Endothelial cell of umbilical vein (primary cell): Measurements from ENCODE around the gene NDUFB5. TPM values are rescaled to one million over a fixed set of nuclear protein-coding genes. Genes with fewer than 3 reads are reported as not detected.

Experiments
- BruUV-seq: library from RNA; stranded (reverse); fragments of 400-500 nt; replicated peaks from 2 replicates; lab custom pipeline; 2021; lab: Mats Ljungman, UMichigan
- CTCF ChIA-PET: fragments of 300-600, 350-600 bp; sonication (Branson Sonifier 250); formaldehyde crosslinking; loops from one replicate; lab custom pipeline; 2021; ENCODE audit warnings: antibody characterized with exemption, inconsistent platforms; lab: Charles Lee
- POLR2A ChIA-PET: fragments of 300-600, 350-600 bp; sonication (Branson Sonifier 250); formaldehyde crosslinking; loops from one replicate; lab custom pipeline; 2021; ENCODE audit warnings: antibody characterized with exemption, inconsistent platforms; lab: Charles Lee
- DNase-seq: peaks from one replicate; pipeline ENCODE4 v3.0.0-alpha.2; 2011; ENCODE audit warnings: low read depth, low spot score
- FAIRE-seq: peaks from 2 replicates; lab custom pipeline; 2011; peaks lifted over from hg19 to GRCh38; lab: Jason Lieb, UNC
- H2AFZ ChIP-seq: 2 replicates; pipeline ENCODE4 v1.6.0; 2012; ENCODE audit warnings: low read depth, low read length, control low read depth, inconsistent platforms
- H3K27ac ChIP-seq: 2 replicates; pipeline ENCODE4 v1.5.1; 2011; ENCODE audit warnings: low read depth, mild to moderate bottlenecking, control low read depth, low read length, moderate library complexity; ENCODE audit not compliant: insufficient read depth
- H3K27me3 ChIP-seq, 2 experiments: 2 replicates each; pipeline versions ENCODE4 v1.6.0 to v1.6.1; 2011; ENCODE audit warnings: low read length in 2 of 2, mixed read lengths in 1 of 2; ENCODE audit not compliant: control insufficient read depth in 2 of 2, insufficient read depth in 2 of 2
- H3K36me3 ChIP-seq, 2 experiments: 2 replicates in 1 of 2; 3 replicates in 1 of 2; pipeline ENCODE4 v1.5.1; 2011; ENCODE audit warnings: low read length in 2 of 2, mild to moderate bottlenecking in 1 of 2, moderate library complexity in 1 of 2; ENCODE audit not compliant: control insufficient read depth in 2 of 2, insufficient read depth in 2 of 2; ENCODE audit errors: extremely low read depth in 1 of 2
- H3K4me1 ChIP-seq: 3 replicates; pipeline ENCODE4 v1.5.1; 2011; ENCODE audit warnings: mild to moderate bottlenecking, low read length; ENCODE audit not compliant: control insufficient read depth, insufficient read depth; ENCODE audit errors: extremely low read depth
- H3K4me2 ChIP-seq: 2 replicates; pipeline ENCODE4 v1.6.1; 2011; ENCODE audit warnings: low read length, control low read depth, mixed read lengths; ENCODE audit not compliant: insufficient read depth
- H3K4me3 ChIP-seq, 3 experiments: fragments of 200-600 bp in 1 of 3; sonication (generic), shearing (Covaris generic) in 1 of 3; replicated peaks in 1 of 3; 2 replicates each; pipeline ENCODE4 v1.5.1; 2011 to 2016; ENCODE audit warnings: control low read depth in 3 of 3, low read length in 3 of 3, mild to moderate bottlenecking in 2 of 3, inconsistent platforms in 1 of 3, low read depth in 1 of 3, moderate library complexity in 1 of 3; ENCODE audit not compliant: insufficient read depth in 1 of 3
- H3K79me2 ChIP-seq: 2 replicates; pipeline ENCODE4 v1.6.0; 2012; ENCODE audit warnings: low read length, inconsistent platforms; ENCODE audit not compliant: control insufficient read depth, insufficient read depth
- H3K9ac ChIP-seq: replicated peaks from 2 replicates; pipeline ENCODE3; 2011; ENCODE audit warnings: low read length, control low read depth; ENCODE audit not compliant: insufficient read depth; ENCODE audit errors: extremely low read depth
- H3K9me1 ChIP-seq: replicated peaks from 3 replicates; pipeline ENCODE4 v1.6.0; 2011; ENCODE audit warnings: mild to moderate bottlenecking, low read length; ENCODE audit not compliant: control insufficient read depth, insufficient read depth; ENCODE audit errors: extremely low read depth
- H3K9me3 ChIP-seq: replicated peaks from 2 replicates; pipeline ENCODE4 v1.5.1; 2012; ENCODE audit warnings: low read length, inconsistent platforms; ENCODE audit not compliant: control insufficient read depth, insufficient read depth
- H4K20me1 ChIP-seq: replicated peaks from 2 replicates; pipeline ENCODE3; 2011; ENCODE audit warnings: mild to moderate bottlenecking, low read length; ENCODE audit not compliant: control insufficient read depth, insufficient read depth; ENCODE audit errors: extremely low read depth
- EZH2 ChIP-seq: IDR thresholded peaks from 2 replicates; pipeline ENCODE4 v1.6.1; 2012; ENCODE audit warnings: borderline replicate concordance, low read depth, mild to moderate bottlenecking, moderate library complexity, low read length, inconsistent platforms; ENCODE audit not compliant: severe bottlenecking
- FOS ChIP-seq: IDR thresholded peaks from 2 replicates; pipeline ENCODE4 v1.6.1; 2011; ENCODE audit warnings: mild to moderate bottlenecking, low read length, moderate library complexity, borderline replicate concordance; ENCODE audit not compliant: insufficient read depth
- GATA2 ChIP-seq: IDR thresholded peaks from 2 replicates; pipeline ENCODE4 v1.7.0; 2011; ENCODE audit warnings: low read depth, mild to moderate bottlenecking, moderate library complexity, mixed read lengths, low read length; ENCODE audit not compliant: insufficient read length, insufficient read depth
- JUN ChIP-seq: IDR thresholded peaks from 2 replicates; pipeline ENCODE4 v1.6.1; 2011; ENCODE audit warnings: borderline replicate concordance, low read depth; ENCODE audit not compliant: insufficient read length, insufficient read depth
- MYC ChIP-seq: IDR thresholded peaks from one replicate; pipeline ENCODE4 v1.6.1; 2011; ENCODE audit warnings: mild to moderate bottlenecking, low read depth, low read length
- POLR2A ChIP-seq: IDR thresholded peaks from 2 replicates; pipeline ENCODE4 v1.6.1; 2012; ENCODE audit warnings: low read depth, mild to moderate bottlenecking, control low read depth, low read length
- POLR2AphosphoS5 ChIP-seq: IDR thresholded peaks from 2 replicates; pipeline ENCODE4 v1.6.1; 2012; ENCODE audit warnings: low read depth, mild to moderate bottlenecking, control low read depth, low read length, moderate library complexity; ENCODE audit not compliant: insufficient read depth
- dilution Hi-C: fragments of 300-500 bp; cut with MboI; formaldehyde crosslinking; loops from one replicate; pipeline ENCODE4 v1.15.0; 2019; ENCODE audit warnings: low sequenced_read_pairs; ENCODE audit not compliant: extremely low pct_ligation_motif_present
- intact Hi-C: fragments of 100-400 bp; cut with micrococcal nuclease; formaldehyde crosslinking; loops from one replicate; pipeline ENCODE4 v1.10.0; 2022
- polyA plus RNA-seq, 4 experiments: library from polyadenylated mRNA; depleted of rRNA in 3 of 4; stranded (reverse) in 3 of 4; unstranded in 1 of 4; fragments of >200 nt; gene quantifications; 2 replicates each; pipeline versions ENCODE4 v1.2.1 to v1.2.3, GENCODE V29; 2011 to 2012; ENCODE audit warnings: missing spikeins in 1 of 4
- total RNA-seq: library from RNA; stranded (reverse); gene quantifications from 2 replicates; pipeline ENCODE4 v1.2.3, GENCODE V29; 2021
- TF ChIP-seq, protein P1 (sequence below), 2 donors: IDR thresholded peaks; 1 replicate in 1 of 2; 2 replicates in 1 of 2; pipeline ENCODE4 v1.5.1; 2011; ENCODE audit warnings: low read length in 2 of 2, mild to moderate bottlenecking in 2 of 2, moderate library complexity in 2 of 2, control low read depth in 1 of 2, inconsistent platforms in 1 of 2, low read depth in 1 of 2; ENCODE audit not compliant: insufficient read depth in 1 of 2; ENCODE audit errors: extremely low read depth in 1 of 2
- TF ChIP-seq, protein P2 (sequence below): IDR thresholded peaks from 2 replicates; pipeline ENCODE4 v1.6.1; 2011; ENCODE audit not compliant: insufficient read depth, insufficient read length

Gene NDUFB5
- total and polyA plus RNA-seq, 2 donors (not counting 3 experiments of a cell fraction or from before 2014, with no cell fraction given) = 48.2 to 74.9 TPM

DNA sequence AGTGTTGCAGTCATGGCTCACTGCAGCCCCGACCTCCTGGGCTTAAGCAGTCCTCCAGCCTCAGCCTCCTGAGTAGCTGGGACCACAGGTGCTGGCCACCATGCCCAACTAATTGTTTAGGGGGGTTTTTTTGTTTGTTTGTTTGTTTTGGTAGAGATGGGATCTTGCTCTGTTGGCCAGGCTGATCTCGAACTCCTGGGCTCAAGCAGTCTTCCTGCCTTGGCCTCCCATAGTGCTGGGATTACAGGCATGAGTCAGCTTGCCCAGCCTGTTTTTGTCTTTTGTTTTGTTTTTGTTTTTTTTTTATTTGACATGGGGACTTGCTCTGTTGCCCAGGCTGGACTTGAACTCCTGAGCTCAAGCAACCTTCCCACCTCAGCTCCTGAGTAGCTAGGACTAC, 17.4 kb downstream of the NDUFB5 start:
- no peak overlapping the region for H3K4me2 ChIP-seq
- H3K79me2 ChIP-seq = no peaks in the 10 kb centered on the region
- peaks cover 4 to 7% of the 10 kb centered on the region in 2 experiments for H3K36me3 ChIP-seq
- no peaks in the 10 kb centered on the region for H3K9me1 ChIP-seq
- POLR2A ChIA-PET = no interaction called here
- H3K4me1 ChIP-seq = no peaks in the 10 kb centered on the region
- FAIRE-seq (no peak), DNase-seq (no peak)
- H3K4me3 ChIP-seq = no peak overlapping the region
- H3K27me3 ChIP-seq = no peaks in the 10 kb centered on the region
- TF ChIP-seq JUN = no peak
- TF ChIP-seq, protein P1, sequence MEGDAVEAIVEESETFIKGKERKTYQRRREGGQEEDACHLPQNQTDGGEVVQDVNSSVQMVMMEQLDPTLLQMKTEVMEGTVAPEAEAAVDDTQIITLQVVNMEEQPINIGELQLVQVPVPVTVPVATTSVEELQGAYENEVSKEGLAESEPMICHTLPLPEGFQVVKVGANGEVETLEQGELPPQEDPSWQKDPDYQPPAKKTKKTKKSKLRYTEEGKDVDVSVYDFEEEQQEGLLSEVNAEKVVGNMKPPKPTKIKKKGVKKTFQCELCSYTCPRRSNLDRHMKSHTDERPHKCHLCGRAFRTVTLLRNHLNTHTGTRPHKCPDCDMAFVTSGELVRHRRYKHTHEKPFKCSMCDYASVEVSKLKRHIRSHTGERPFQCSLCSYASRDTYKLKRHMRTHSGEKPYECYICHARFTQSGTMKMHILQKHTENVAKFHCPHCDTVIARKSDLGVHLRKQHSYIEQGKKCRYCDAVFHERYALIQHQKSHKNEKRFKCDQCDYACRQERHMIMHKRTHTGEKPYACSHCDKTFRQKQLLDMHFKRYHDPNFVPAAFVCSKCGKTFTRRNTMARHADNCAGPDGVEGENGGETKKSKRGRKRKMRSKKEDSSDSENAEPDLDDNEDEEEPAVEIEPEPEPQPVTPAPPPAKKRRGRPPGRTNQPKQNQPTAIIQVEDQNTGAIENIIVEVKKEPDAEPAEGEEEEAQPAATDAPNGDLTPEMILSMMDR (IDR thresholded peaks at IDR 0.05; ENCODE audit: extremely low read depth in 1 of 2, insufficient read depth in 1 of 2, low read depth in 1 of 2, low read length in 2 of 2) = no peak
- no peak for TF ChIP-seq EZH2
- no peak for TF ChIP-seq GATA2
- TF ChIP-seq FOS = no peak
- TF ChIP-seq POLR2AphosphoS5 = no peak
- TF ChIP-seq MYC = no peak
- TF ChIP-seq POLR2A = no peak
- TF ChIP-seq, protein P2, sequence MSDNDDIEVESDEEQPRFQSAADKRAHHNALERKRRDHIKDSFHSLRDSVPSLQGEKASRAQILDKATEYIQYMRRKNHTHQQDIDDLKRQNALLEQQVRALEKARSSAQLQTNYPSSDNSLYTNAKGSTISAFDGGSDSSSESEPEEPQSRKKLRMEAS = no peak
- intact Hi-C loops (no loop called here), dilution Hi-C loops (no loop called here)
- no peak overlapping the region for H2AFZ ChIP-seq
- no peaks in the 10 kb centered on the region for H4K20me1 ChIP-seq
- no peak overlapping the region for H3K27ac ChIP-seq
- CTCF ChIA-PET = interaction anchor here (1.1 to 1.2 kb wide), 2 partner anchors 9 to 28 kb away, joined by 3 read pairs; no protein-coding TSS in a partner anchor
- H3K9ac ChIP-seq = no peak overlapping the region
- no TSS peak for BruUV-seq
- no peaks in the 10 kb centered on the region for H3K9me3 ChIP-seq
